Ramos (cell line): ENCODE measurements around the gene CHAF1A.

Source experiments
- in situ Hi-C: fragments of 300-500 bp; cut with MboI; formaldehyde crosslinking; loops from one replicate; pipeline ENCODE4 v1.14.3; 2022; ENCODE audit warnings: low sequenced_read_pairs; ENCODE audit not compliant: unreplicated experiment

CHAF1A gene

GRCh38 chr19:4474514-4475022, 72.1 kb downstream of the CHAF1A start:
- in situ Hi-C loops = no loop called here

GRCh38 chr19:4477034-4477801, 74.8 kb downstream of the CHAF1A start:
- in situ Hi-C loops = no loop called here

- in situ Hi-C loops = no loop called here
These were observed 80.4 kb downstream of the CHAF1A start for GRCh38 chr19:4482721-4483364.

- in situ Hi-C loops = no loop called here
These were observed 80.9 kb downstream of the CHAF1A start for GRCh38 chr19:4483385-4483784.

GRCh38 chr19:4487572-4487971, 85.1 kb downstream of the CHAF1A start:
- in situ Hi-C loops = no loop called here

- in situ Hi-C loops = no loop called here
These were observed 86.1 kb downstream of the CHAF1A start for GRCh38 chr19:4488496-4488895.

- in situ Hi-C loops = no loop called here
These were observed 89.0 kb downstream of the CHAF1A start for GRCh38 chr19:4491446-4491845.

- in situ Hi-C loops = no loop called here
These were observed 90.1 kb downstream of the CHAF1A start for GRCh38 chr19:4492337-4493103.
